ENCODE measurements around the gene AGO3.
"Not testable (repeated sequence)": the region's sequence is repeated elsewhere in the genome, so short reads cannot be mapped to it uniquely, and the experiment has no call there.

Gene AGO3

DNA sequence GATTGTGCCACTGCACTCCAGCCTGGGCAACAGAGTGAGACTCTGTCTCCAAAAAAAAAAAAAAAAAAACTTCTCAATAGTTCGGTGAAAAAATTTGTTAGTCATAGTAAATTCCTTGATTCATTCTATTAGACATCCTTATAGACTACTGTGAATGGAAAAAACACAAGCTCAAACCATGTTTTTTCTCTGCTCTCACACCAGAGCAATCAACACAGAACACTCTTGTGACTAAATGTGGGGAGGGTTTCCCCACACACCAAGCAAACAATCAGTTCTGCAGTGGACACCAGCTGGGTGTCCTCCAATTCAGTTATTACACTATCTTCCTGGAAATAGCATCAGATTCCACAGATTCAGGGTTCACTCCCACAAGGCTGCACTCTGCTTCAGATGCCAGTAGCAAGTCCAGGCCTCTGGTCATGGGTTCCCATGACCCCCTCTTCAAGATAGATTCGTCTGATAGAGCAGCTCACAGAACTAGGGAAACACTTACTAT is 83.9 kb downstream of the AGO3 start:
- DNase-seq, result no peak

DNA sequence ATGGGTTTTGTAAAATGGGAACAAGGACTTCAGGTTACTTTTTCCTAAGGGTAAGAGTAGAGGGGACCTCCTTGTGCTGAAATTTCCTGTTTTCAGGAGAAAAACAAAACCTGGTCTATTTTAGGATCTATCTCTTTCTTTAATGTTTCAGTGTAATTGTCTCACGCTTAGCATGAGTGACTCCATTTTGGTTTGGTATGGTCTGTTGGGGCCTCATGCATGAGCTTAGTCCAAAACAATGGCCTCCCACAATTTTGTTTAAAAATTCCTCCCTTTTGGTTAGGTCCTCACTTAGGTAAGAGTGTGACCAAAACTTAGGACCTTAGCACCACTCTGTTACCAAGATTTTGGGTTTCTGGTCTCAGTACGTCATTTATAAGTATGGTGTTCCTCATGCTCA is 85.8 kb downstream of the AGO3 start:
- no peak for DNase-seq

GRCh38 chr1:36023098-36023769 is 92.3 kb downstream of the AGO3 start:
- no peak for DNase-seq

- DNase-seq, result not testable (repeated sequence)
These were observed 93.1 kb downstream of the AGO3 start for GRCh38 chr1:36024024-36024423.

- no peak for DNase-seq
These were observed 93.9 kb downstream of the AGO3 start for GRCh38 chr1:36024847-36025246.

- DNase-seq, result no peak
These were observed 96.9 kb downstream of the AGO3 start for GRCh38 chr1:36027766-36028165.

GRCh38 chr1:36031441-36031840 is 100.5 kb downstream of the AGO3 start:
- no peak for DNase-seq

GRCh38 chr1:36034692-36035091 is 103.8 kb downstream of the AGO3 start:
- peak; percentile 79 to 81 for DNase-seq

DNA sequence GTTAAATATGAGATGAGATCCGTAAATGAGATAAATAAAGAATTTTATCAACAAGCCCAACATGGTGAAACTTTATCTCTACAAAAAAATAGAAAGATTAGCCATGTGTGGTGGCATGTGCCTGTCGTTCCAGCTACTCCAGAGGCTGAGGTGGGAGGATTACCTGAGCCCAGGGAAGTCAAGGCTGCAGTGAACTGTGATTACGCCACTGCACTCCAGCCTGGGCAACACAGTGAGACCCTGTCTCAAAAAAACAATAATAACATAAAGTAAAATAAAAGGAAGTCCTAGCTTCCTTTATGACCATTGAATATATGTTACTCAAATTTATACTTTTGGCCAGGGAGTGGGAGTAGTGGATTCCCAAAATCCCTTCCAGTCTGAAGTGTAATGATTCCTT is 104.2 kb downstream of the AGO3 start:
- DNase-seq, result no peak

GRCh38 chr1:36040238-36040637 is 109.3 kb downstream of the AGO3 start:
- no peak for DNase-seq

DNA sequence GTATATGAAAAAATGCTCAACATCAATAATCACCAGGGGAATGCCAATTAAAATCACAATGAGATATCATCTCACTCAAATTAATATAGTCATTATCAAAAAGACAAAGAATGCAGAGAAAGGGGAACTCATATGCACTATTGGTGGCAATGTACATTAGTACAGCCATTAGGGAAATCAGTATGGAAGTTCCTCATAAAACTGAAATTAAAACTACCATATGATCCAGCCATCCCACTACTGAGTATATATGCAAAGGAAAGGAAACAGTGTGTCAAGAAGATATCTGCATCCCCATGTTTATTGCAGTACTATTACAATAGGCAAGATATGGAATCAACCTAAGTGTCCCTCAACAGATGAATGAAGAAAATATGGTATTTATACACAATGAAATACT is 120.9 kb downstream of the AGO3 start:
- DNase-seq, result no peak

GRCh38 chr1:36053978-36054377 is 123.1 kb downstream of the AGO3 start:
- DNase-seq, result no peak

GRCh38 chr1:36055706-36056105 is 124.8 kb downstream of the AGO3 start:
- no peak for DNase-seq

- no peak for DNase-seq
These were observed 131.4 kb downstream of the AGO3 start for GRCh38 chr1:36062315-36062714.

GRCh38 chr1:36067871-36068270 is 137.0 kb downstream of the AGO3 start:
- no peak for DNase-seq

DNA sequence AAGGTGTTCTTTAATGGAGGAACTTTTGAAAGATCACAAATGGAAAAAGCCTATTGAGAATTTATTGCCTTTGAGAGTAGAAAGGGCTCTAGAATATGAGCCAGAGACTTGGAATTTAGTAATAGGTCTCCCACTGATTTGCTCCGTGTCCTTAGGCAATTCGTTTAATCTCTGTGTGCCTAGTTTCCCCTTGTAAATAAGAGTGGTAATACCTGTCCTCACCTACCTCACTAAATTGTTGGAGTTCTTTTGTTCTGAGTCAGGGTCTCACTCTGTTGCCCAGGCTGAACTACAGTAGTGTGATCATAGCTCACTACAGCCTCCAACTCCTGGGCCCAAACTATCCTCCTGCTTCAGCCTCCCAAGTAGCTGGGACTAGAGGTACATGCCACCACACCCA is 138.0 kb downstream of the AGO3 start:
- no peak for DNase-seq

GRCh38 chr1:36070349-36070748 is 139.4 kb downstream of the AGO3 start:
- DNase-seq, result no peak

DNA sequence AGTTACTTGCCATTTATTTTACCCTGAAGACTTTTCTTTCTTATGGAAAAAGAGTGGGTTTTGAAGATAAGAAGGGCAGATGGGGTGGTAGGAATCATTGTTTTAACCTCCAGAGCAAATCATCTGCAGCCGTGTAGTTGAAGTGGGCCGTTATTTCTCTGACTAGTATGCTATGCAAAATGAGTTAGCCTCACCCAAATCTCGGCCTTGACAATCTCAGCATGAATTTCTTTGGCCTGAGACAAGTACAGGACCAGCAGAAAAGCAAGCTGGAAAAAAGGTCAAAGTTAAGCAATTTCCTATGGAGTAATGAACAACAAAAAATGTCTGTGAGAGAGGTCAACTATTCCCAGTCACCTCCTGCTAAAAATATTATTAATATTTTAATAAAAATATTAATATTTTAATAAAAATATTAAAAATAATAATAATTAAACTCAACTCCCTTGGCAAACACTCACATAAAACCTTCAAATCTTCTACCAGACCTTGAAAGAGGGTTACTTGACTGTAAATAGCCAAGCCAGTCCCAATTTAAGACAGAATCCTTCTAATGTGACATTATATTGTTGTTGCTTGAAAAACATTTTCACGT is 146.2 kb downstream of the AGO3 start:
- no peak for DNase-seq

DNA sequence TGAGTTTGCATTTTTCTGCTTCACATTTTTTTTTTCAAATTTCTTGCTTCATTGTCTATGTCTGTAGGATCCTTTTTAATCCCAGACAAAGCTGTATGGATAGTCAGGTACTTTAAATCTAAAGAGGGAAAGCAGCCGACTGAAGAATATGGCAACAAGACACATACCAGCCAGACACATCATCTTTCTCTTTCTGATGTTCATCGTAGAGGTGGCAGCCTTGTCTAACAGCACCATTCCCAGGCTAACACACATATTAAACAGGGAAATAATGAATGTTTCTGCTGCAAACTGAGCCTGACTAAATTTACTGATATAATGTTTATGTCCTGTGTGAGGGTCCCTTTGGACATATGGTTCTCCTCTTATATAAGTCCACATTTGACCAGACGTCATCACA is 149.3 kb downstream of the AGO3 start:
- no peak for DNase-seq

DNA sequence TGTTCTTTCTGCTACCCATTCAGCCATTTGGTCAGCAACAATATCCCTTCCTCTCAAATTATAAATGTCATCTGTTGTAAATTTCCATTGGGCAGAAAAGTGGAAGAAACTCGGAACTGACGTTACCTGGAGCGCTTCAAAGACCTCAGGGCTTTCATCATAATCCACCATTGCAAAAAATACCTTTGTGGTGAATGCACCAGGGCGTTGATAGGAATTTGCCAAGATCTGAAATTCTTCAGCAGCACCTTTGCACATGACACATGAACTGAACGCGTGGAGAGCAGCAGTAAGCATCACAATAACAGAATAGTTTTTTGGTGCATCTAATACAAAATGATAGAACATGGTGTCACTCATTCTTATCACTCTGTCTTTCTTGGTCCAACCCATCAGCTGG is 149.9 kb downstream of the AGO3 start:
- DNase-seq, result no peak

DNA sequence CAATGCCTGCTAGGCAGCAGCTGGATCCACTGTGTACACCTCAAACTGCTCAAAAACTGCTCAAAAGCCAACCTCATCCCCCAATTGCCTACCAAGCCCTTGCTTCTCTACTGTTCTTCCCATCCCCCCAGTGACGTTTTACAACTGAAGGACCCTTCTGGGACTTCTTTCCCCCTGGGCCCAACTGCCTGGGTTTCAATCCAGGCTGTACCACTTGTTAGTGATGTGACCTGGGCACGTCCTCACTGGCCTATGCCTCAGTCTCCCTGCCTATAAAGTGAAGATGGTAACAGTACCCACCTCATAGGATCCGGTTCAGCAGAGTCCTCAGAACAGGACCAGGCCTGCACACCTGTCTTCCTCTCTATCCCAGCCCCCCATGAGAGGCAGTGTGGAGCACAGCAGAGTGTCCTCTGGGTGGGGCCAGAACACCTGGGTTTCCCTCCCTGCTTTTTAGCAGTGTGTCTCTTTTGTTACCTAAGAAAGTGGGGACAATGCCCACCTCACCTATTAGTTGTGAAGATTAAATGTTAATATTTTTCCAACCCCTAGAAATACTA is 151.1 kb downstream of the AGO3 start:
- DNase-seq, result no peak

GRCh38 chr1:36083219-36083618 is 152.3 kb downstream of the AGO3 start:
- DNase-seq, result no peak

GRCh38 chr1:36083635-36084496 is 153.0 kb downstream of the AGO3 start, which contains the start of gene TEKT2:
TEKT2 (plus strand) TSS chr1:36084094; CDS start chr1:36084922, 828 bp downstream.
- no peak for DNase-seq
